Activated T-cell treated with anti-CD3 and anti-CD28 coated beads, Interleukin-2, amount 50 U/mL, for 1 hour (primary cell): ENCODE data around the gene COL4A2.
"Not testable (repeated sequence)": the region's sequence is repeated elsewhere in the genome, so short reads cannot be mapped to it uniquely, and the experiment has no call there.

Source experiments
- DNase-seq: peaks from one replicate; pipeline ENCODE4 v3.0.0-alpha.2; 2020

COL4A2 gene

GRCh38 chr13:110479648-110480047 is 172.6 kb downstream of the COL4A2 start:
- DNase-seq, result no peak

GRCh38 chr13:110480161-110480560 is 173.1 kb downstream of the COL4A2 start:
- DNase-seq, result no peak

- no peak for DNase-seq
These were observed 176.4 kb downstream of the COL4A2 start for GRCh38 chr13:110483386-110483968.

DNA sequence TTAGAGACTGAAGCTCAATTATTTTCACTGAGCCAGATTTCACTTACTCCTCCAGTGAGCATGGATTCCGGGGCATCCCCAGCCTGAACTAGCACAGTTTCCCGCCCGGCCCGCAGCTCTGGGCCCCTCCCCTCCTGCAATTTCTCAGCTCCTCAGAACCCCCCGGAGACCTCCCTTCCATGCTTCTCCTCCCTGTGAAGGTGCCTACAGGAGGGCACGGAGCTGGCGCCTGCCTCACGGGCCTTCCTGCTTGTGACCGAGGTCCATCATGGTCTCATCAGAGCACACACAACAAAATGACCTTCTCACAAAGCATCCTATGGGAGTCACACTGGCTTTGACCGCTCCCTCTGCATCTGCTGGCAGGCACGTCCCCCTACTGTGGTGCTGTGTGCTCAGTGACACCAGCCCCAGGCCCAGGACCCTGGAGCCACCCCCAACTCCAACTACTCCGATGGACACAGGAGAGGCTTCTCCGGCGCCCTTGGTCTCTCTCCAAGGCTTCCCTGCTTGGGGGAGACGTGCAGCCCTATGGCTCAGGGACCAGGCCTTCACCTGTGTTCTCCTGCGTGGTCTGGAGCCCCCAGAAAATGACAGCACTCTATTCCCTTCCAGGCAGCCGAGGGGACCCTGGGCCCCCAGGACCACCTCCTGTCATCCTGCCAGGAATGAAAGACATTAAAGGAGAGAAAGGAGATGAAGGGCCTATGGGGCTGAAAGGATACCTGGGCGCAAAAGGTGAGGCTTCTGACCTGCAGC is 177.4 kb downstream of the COL4A2 start:
- no peak for DNase-seq

- DNase-seq, result no peak
These were observed 178.5 kb downstream of the COL4A2 start for GRCh38 chr13:110485604-110486003.

DNA sequence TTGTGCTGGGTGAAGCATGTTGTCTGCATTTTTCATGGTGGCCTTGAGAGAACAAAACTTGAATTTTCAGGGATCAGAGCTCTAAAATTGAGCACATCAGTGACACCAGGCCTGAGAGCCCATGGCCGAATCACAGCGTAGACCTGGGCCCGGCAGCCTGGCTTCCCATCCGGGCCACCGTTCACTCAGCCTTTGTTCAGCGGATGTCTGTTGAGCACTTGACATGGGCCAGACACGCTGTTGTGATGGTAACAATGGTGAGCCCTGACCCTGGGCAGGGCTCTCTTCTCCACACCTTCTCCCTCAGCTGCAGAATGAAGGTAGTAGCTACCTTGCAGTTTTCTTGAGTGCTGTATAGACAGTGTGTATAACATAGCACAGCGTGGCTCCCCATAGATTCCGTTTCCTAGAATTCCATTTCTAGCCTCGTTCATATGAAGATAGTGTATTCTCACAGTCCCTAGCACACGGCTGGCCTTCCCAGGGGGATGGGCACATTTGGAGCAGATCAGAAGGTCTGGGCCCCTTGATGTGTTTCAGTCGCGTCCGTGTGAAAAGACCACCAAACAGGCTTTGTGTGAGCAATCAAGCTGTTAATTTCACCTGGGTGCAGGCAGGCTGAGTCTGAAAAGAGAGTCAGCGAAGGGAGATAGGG is 179.1 kb downstream of the COL4A2 start:
- DNase-seq, result no peak

DNA sequence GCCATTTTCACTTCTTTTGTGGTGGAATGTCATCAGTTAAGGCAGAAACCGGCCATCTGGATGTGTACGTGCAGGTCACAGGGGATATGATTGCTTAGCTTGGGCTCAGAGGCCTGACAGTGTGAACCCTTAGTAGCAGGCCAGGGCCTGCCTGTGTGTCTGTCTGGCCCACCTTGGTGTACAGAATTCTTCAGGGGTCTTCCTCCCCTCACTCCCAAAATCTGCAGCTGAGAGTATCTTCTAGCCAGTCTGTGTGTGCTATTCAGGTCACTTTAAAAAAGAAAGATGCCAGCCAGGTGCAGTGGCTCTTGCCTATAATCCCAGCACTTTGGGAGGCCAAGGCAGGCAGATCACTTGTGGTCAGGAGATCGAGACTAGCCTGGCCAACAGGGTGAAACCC is 179.8 kb downstream of the COL4A2 start:
- not testable (repeated sequence) for DNase-seq

- DNase-seq, result no peak
These were observed 183.1 kb downstream of the COL4A2 start for GRCh38 chr13:110490009-110490770.

GRCh38 chr13:110491869-110492678 is 185.0 kb downstream of the COL4A2 start:
- no peak for DNase-seq

DNA sequence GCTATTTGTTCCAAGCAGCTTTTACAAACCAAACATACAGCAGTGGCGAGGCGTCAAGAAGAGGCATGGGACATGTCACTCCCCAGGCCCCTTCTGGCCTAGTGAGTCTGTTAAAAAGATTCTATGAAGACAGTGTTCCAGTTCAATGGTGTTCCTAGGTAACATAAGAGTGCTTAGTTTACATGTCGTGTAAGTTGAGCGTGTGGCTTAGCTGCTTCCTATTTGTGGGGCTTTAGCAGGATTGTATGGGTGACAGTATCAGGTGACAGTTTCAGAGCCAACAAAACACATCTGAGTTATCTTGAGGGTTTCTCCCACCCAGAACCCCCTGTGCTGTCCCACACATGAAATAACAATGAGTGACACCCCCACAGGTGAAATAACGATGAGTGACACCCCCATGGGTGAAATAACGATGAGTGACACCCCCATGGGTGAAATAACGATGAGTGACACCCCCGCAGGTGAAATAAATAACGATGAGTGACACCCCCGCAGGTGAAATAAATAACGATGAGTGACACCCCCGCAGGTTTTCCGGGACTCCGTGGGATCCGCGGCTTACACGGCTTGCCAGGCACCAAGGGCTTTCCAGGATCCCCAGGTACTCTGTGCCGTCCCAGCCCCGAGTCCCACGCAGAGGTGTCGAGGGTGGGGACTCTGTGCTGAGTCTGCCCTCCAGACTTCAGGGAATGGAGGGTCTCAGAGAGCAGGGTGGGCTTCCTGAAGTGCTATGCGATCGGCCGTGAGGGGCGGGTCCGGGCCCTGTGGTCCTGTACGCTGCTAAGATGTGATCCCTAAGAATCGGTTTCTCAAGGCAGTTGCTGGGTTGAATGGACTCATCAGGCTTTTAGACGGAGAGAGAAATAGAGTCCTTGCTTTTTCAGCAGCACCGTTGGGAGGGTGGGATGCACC is 185.9 kb downstream of the COL4A2 start:
- DNase-seq, result no peak

GRCh38 chr13:110493613-110494012 is 186.5 kb downstream of the COL4A2 start:
- DNase-seq, result no peak

DNA sequence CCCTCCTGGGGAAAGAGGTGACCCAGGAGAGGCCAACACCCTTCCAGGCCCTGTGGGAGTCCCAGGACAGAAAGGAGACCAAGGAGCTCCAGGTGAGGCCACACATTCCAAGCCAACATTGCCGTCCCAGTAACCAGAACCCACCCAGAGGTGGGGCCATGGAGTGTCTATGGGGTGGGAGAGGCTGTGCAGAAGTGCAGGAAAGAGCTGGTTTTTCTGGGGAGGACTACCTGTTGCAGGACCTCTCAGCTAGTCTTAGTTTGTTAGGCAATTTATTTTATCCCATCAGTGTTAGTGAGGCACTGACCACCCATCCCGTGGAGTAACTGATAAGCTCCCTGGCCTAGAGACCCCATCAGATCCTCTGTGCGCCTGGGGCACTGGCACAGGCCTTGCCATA is 188.3 kb downstream of the COL4A2 start:
- no peak for DNase-seq

DNA sequence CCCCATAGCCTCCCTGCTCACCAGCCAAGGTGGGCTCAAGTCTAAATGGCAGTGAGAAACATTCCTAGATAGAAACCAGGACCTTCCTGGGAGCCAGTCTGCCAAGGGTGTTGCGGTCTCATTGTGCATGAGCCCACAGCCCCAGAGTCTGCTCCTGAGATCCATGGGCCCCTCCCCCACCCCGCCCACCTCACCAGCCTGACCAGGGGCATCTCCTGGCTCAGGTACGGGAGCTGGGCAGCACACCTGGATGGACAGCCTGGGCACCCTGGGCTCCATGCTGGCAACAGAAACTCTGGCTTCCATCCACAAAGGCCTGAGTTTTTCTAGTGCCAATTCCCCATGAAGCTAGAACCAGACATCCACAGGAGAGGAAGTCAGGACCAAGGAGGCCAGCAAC is 188.8 kb downstream of the COL4A2 start:
- DNase-seq, result no peak

DNA sequence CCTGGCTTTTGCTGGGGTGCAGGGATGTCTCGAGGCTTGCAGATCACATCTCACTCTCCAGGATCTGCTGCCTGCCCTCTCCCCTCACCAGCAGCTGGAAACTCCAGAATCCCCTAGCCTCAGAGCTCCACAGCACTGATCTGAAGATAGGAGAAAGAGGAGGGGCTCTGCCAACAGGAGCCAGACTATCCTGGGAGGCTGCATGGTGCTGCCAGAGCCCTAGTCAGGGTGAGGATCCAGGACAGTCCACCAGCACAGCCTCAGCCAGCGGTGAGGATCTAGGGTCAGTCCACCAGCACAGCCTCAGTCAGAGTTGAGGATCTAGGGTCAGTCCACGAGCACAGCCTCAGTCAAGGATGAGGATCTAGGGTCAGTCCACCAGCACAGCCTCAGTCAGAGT is 189.2 kb downstream of the COL4A2 start:
- DNase-seq, result no peak

DNA sequence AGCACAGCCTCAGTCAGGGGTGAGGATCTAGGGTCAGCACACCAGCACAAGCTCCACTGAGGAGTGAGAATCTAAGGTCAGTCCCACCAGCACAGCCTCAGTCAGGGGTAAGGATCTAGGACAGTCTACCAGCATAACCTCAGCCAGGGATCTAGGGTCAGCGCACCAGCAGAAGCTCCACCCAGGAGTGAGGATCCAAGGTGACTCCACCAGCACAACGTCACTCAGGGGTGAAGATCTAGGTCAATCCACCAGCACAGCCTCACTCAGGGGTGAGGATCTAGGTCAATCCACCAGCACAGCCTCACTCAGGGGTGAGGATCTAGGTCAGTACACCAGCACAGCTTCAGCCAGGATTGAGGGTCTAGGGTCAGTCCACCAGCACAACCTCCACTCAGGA is 189.9 kb downstream of the COL4A2 start:
- DNase-seq, result no peak

DNA sequence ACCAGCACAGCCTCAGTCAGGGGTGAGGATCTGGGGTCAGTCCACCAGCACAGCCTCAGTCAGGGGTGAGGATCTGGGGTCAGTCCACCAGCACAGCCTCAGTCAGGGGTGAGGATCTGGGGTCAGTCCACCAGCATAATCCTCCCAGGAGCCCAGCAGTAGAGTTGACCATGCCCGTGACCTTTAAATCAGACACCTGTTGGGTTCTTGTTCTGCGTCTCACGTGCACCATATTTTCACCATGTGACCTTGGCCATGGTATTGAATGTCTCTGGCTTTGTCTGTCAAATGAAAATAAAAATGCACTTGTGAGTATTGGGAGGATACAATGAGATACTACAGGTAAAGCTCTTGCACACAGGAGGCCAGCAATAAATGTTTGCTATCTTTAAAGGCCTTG is 190.8 kb downstream of the COL4A2 start:
- DNase-seq, result not testable (repeated sequence)

- DNase-seq, result no peak
These were observed 191.2 kb downstream of the COL4A2 start for GRCh38 chr13:110498327-110498726.

DNA sequence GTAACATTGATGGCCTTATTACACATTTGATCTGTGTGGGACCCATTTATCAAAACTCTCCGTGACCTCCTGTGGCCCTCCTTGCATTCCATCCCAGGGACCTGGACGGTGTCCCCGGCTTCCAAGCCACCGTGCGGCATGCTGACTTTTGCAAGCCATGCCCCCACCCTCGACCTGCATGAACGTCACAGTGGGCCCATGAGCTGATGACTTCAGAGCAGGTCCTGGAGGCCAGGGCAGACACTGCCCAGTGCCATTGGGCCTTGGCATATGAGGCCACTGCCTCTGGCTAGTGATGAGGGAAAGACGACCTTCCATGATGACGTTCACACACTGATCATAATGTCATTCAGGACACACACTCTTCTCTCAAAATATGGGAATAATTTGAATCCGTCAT is 191.7 kb downstream of the COL4A2 start:
- no peak for DNase-seq

DNA sequence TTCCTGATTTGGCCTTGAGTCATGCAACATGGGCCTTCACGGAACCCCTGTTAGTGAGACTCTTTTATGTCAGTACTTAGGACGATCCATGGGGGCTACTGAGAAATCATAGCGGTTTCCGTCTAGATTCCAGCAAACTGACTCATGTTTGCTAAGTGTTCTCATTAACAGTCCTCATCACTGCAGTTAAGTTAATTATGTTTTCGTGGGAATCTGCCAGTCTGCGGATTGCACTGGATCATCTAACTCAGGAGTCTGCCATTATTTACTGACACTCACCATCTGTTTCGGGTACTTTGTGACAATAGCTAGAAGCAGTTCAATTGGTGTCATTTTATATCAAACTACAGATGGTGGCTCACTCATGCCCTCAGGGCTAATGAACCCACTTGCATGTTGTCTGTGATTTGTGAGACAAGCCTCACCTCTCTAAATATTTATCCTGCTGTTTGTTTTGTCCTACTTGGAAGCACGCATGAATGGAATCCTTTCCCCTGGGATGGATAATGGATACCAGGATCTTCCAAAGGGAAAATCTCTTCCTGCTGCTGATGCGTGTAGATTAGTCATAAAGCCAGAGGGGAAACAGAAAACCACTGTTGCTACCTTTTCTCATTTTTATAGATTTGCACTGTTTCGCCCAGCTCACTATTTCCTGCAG is 192.7 kb downstream of the COL4A2 start:
- DNase-seq, result no peak

- DNase-seq, result no peak
These were observed 193.3 kb downstream of the COL4A2 start for GRCh38 chr13:110500341-110500740.

- no peak for DNase-seq
These were observed 194.1 kb downstream of the COL4A2 start for GRCh38 chr13:110501188-110501587.
